GM18508 (cell line): ENCODE data around the gene PPARA.

Source experiments
- ATAC-seq: cut with Tn5 transposase; IDR thresholded peaks from one replicate; pipeline ENCODE4 v1.9.1; 2021; ENCODE audit warnings: moderate number of reproducible peaks; ENCODE audit not compliant: insufficient read depth, unreplicated experiment

The PPARA gene

DNA sequence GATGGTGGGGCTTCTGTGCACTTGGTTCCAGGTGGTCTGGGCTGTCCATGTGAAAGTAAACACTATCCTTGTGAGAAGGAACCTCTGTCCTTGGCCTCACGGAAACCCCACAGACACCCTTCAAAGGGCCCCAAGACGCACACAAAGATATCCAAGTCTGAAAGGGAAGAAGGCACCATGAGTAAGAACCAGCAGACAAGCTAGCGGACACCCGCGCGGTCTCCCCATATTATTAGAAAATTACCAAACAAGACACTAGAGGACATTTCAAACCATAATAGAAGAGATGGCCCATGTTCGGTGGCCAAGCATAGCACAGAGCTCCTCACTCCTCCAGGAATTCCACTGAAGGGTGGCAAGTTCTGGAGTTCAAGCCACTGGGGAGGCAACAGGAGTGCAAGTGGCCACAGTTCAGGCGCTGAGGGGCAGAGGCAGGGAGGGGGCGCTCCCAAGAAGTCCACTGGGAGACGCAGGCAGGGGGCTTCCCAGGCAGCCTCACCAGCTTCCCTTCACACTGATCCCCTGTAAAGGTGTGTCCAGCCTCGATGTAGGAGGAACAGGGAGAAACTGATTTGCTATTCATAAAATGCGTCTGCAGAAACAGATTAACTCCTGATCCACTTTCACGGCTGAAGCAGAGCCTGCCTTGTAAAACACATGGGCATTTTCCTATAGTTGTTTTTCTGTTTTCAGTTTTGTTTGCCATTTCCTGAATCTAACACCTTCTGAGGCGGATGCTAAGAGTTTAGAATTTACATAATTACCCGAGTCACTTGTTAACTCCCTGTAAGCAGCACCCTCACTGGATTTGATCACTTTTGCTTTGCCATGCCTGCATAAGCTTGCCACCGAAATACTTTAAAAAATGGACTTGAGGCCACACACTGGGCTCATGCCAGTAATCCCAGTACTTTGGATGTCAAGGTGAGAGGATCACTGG, 9.1 kb upstream of the PPARA start:
- no peak for ATAC-seq

DNA sequence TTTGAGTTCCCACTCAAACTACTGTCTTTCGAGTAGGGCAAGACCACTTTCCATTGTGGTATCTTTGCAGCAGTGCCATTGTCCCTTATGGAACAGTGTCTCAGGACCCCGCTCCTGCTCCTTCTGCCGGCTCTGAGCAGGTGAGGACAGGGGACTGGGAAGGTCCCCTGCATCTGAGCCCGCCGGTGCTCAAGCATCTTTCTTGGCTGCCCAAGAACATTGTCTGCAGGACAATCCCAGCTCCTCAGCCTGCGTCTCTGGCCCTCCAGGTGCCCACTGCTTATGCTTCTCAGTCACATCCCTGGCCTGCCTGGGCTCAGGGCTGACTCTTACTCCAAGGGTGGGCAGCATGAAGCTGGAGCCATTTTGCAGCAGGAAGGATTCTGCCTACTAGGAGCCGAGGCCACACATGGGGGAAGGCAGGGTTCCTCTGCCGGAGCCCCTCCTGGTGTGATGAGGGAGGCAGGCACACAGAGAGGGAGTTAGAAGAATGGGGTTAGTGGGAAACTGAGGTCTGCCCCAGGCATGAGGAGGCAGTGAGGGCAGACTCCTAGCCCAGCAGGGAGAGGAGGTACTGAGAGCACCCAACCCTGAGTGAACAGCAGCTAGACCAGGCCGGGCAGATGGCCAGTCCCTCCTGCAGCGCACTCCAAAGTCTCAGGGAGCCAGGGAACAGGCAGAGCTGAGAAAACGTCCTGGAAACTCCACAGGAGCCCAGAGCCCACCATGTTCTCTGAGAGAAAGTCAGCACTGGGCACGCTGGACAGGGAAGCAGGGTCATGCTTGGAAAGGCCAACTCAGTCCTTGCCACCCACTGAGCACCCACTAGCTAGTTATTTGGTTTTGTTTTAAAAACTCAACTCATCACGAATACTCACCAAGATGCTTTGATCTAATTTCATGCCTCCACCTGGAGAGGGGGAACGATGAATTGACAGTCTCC, 7.5 kb upstream of the PPARA start:
- ATAC-seq, result no peak

DNA sequence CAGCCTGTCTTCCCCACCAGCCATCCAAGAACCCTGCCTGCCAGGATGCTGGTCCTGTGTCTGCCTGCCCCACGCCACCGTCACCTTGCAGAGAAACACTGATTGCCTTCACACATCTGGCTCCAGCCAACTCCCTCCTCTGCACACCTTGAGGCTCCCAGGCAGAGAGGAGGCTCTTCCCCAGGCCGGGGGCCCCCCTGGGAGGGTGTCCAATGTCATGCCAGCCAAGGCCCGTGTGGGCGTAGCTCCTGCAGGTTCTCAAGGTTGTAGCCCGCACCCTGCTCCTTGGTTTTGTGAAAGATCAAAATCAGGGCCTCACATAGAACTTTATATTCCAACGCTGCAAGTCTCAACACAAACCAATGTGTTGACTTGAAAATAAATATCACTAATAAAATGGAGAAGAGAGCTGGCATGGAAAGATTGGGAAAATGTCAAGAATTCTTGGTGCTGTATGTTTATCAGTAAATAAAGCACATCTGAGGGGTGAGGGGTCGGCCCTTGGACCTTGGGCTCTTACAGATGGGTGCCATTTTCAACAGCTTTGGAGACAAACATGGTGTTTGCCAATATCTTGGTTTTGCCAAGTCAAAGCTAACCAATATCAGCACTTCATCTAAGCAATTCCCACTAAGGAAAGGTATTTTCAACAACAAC, 6.7 kb upstream of the PPARA start:
- ATAC-seq, result no peak

DNA sequence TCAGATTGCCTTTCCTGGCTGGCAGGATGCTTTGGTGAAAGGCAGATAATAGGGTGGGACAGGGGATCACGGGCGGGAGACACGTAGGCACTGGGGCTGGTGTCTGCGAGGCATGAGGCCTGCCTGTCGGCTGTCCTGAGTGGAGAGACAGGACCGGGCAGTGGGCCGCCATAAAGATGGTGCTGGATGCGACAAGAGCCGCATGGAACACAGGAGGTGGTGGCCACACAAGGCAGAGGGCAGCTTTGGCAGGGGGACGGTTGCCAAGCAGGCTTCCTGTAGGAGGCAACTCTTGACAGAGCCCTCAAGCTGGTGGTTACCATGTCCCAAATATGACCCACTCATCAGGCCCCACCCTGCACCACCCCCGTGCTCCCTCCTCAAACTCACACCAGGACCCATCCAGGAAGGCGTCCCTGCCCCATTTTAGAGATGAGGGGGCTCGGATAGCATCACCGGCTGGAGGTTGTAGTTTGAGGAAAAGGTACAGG, 4.9 kb upstream of the PPARA start:
- no peak for ATAC-seq

DNA sequence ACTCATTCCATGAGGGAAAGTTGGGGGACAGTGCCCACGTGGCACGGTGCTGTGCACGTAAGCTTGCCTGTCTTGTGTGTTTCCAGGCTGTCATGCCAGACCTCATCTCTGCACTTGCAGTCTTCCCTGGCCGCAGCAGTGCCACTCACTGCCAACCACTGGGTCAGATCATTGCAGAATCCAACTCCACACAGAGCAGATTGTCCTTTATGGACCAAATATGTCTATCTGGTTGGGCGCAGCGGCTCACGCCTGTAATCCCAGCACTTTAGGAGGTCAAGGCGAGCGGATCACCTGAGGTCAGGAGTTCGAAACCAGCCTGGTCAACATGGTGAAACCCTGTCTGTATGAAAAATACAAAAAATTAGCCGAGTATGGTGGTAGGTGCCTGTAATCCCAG, 4.4 kb upstream of the PPARA start:
- no peak for ATAC-seq

DNA sequence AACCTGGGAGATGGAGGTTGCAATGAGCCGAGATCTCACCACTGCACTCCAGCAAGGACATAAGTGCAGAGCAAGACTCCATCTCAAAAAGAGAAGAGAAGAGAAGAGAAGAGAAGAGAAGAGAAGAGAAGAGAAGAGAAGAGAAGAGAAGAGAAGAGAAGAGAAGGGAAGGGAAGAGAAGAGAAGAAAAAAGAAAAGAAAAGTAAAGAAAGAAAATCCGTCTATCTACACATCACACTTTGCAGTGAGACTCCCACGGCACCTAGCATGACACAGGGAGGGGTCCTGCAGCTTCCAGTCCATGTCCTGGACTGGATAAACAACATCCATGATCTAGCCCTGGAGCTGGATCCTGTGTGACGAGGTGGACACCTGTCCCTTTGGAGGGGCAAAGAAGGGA, 4.0 kb upstream of the PPARA start:
- ATAC-seq, result no peak

DNA sequence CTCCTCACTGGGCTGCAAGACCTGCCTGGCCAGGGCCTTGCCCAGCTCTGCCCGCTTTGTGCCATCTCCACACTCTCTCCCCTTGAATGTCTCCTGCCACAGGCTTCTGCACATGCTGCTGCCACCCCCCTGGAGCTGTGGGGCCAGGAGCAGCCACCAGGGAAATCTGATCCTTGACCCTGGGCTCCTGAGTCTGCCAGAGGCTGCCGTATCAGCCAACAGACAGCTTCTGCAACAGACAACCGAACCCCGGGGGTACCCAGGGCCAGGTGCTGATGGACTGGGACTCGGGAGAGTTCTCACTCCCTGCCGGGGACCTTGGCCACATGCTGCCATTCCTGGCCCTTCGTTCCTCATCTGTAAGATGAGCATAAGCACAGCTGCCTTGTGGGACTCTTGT, 3.3 kb upstream of the PPARA start:
- no peak for ATAC-seq

DNA sequence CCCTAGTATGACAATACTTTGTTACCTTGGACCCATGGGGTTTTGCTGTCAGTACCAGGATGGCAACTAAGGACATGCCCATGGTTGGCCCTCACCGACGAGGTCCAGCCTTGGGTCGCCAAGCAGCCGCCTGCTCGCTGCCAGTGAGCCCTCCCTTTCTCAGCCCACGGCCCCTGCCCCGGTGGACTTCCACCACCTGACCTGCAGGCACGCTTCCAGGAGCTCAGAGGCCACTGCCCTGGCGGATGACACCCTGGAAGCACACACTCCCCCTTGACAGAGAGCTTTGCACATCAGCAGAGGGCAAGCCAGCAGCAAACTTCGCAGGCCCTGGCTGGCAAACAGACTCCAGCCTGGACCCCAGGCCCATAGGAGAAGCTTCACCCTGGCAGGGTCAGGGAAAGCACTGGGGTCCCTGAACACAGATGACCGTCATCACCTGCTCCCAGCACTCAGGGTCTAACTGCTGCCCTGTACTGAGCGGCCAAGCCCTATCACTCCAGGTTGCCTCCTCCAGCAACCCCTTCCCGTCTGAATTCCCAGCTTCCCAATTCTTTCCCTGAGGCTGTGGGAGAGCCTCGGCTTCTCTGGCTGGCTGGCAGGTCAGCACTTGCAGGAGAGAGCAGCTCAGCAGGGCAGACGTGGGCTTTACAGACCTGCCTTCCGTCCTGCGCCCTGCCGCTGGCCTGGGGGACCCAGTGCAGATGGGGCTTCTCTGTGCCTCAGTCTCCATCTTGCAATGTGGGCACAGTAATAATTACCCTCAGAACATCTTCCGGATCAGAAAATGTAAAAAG, 2.7 kb upstream of the PPARA start:
- no peak for ATAC-seq

DNA sequence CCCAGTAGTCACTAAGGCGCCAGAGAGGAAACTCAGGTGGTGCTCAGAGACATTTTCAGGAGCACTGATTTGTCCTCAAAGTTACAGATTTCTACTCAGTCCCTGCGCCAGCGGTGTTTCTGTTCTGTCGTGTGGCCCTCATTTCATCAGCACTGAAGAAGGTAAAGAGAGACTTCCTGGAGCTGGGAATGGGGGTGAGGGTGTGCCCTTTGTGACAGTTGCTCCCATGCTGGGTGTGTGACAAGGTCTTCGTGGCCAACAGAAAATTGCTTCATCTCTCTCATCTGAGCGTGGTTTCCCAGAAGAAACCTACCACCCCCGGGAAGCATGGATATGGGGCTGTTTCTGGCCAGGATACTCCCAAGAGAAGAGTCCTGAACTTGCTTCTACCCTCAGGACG, 2.0 kb upstream of the PPARA start:
- ATAC-seq, result no peak

DNA sequence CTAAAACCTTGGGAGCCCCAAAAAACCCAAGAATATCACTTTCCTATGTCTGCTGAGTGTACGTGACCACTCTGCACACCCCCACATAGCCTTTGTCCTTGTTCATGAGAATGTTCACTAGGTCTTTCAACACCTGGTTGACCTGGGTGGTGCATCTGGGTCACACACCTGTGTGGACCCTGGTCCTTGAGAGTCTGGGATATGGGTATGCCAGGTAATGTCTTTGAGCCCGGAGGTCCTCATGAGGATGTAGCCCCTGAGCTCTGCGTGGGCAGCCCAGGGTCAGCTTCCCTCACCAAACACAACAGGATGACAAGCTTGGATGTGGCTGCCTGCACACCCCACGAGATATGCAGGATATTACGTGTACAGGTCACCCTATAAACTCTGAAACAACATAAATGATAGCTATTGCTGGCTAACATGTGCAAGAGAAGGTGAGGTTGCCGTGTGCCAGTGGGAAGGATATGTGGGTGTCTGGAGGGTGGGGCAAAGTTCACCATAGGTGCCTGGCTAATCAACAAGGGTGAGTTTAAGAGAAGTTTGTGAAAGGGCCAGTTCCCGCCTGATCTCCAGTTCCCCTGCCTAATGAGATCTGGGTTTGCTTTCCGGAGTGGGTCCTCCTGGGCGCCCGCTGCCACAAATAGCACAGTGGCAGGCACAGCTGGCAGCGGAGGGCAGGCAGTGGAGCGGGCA, 1.4 kb upstream of the PPARA start:
- ATAC-seq, result no peak

DNA sequence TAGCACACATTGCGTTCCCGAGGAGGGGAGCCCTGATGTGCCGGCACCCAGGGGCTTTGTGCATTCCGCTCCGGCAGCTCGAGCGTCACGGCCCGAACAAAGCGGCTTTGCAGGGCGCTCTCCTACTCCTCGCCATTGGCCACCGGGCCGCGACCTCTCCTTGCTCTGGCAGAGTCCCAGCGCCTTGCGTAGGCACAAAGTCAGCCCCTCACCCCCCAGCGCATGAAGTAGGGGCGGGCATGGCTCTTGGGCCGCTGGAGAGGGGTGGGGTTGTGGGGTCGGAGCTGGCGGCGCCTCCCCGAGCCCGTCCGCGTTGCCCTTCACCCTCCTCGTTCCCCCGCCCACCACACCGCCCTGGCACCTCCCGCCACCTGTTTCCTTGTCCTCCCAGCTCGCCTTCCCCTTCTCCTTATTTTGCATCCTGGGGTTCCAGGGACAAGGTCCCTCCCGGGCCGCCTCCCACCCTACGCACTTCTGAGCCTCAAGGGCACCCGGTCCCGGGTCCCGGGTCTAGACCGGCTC, 753 bp upstream of the PPARA start:
- no peak for ATAC-seq

DNA sequence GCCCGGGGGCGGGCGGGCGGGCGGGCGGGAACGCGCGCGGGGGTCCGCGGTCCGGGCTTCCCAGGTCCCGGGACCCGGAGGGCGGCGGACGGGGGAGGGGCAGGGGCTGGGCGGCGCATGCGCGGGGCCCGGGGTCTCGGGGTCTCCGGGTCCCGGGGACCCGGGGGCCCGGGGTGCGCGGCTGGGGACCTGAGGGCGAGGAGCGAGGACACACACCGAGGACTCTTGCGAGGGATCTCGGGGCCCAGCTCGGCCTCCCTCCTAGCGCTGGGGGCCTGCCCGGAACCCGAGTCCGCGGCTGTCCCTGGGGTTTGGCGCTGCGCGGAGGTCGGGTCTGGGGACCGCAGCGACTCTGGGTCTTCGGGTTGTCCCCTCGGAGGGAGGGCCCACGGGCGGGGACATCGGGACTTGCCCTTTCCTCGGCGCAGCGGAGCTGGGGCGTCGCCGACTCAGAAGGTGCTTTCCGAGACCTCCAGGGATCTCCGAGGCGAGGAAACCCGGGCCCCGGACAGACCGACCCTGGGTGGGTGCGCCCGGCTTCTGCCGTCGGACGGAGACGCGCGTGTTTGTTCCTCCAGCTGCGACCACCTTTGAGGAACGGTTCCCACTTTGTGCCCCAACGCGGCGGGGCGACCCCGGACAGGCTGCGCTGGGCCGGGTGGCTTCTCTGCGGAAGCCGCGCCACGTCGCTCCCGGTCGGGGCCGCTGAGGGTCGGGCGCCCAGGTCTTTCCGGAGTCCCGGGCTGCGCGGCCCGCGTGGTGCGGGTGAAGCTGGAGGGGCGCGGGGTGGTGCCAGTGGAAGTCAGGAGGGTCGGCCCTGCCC, 540 bp downstream of the PPARA start:
- no peak for ATAC-seq

DNA sequence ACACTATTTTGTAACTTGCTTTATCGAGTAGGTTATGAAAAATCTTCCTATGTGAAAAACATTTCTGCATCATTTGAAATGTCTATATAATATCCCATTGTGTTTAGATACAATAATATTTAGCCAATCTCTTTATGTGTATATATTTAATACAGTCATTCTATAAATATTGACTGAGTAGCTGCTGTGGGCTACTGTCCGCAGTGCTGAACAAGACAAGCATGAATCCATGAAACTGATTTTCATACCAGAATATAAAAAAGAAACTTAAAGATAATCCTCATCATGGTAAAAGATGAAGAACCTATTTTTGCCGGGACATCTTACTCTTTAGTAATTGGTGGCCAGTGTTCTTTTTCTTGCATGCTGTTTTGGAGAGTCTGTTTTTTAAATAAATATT, 3.6 kb downstream of the PPARA start:
- no peak for ATAC-seq

DNA sequence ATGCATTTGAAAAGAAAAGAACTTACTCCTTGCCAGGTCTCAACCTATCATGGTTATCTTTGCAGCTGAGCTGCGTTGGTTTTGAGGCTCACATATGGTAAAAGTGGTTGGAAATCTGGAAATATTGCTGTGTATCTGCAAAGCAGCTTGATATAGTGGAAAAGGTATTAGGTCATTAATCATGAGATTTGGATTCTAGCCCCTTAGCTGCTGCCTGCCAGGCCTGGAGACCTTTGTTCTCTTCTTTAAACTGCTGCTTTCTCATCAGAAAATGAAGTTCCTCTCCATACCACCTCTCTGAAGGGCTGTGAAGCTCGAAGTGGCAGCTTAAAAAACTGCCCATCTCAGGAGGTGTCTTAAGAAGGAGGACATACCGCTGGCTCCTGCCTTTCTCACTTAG, 5.7 kb downstream of the PPARA start:
- no peak for ATAC-seq

DNA sequence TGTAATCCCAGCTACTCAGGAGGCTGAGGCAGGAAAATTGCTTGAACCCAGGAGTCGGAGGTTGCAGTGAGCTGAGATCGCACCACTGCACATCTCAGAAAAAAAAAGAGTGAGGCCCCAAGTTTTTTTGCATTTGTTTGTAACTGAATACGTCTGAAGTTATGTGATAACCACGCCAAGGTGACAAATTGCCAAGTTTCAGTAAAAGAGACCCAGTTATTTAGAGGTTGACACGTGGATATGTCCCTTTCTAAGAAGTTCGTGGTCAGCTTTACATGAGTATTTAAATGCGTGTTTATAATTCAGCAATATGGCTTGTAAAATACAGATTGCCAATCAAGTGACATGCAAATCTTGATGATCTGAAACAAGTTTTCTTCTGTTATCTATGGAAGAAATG, 8.0 kb downstream of the PPARA start:
- no peak for ATAC-seq

DNA sequence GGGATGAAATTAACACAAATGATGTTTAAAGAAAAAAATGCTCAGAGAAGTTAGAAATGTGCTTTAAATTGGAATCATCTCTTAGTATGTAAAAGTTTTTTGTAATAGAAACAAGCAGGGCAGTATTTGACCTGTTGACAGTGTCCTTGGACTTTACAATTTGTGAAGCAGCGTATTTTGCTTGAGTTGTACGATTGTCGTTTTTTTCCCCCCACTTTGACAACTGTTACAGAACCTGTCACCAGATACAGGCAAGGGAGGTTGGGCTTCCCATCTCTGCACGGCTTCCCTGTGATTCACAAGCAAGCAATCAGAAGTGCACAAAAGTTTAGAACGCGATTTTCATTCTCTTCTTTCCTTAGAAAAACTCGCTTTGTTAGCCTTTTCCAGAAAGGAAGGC, 8.9 kb downstream of the PPARA start:
- ATAC-seq, result no peak

DNA sequence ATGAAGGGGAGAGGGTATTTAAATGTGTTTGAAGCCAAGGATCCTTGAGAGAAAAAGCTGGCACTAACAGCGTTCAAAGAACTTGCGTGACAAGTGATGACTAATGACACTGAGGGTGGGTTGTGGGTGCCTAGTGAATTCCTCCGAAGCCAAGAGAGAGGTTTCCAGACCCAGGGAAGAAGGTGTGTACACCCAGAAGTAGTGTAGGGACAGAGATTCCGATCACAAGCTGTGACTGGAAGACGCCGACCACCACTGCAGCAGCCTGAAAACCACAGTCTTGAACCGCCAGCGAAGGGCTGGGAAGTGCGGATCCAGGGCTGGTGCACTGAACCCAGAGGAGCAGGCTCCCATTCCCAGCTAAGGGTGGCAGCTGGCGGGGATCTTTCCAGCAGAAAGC, 9.5 kb downstream of the PPARA start:
- no peak for ATAC-seq

DNA sequence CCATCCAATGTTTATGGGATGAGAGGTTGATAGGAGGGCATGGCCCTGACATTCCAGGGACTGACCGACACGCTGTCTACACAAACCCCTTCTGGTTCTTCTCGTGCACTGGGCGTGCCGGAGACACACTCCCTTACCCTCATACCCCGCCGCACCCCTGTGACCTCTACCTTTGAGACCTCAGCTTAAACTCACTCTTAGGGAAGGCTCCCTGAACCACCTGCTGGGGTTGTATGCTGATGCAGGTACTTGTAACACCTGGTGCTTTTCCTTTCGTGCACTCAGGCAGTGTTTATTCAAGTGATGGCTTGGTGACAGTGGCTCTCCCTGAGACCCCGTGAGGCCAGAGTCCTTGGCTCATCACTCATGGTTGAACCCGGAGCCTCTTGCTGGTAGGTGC, 12.0 kb downstream of the PPARA start:
- no peak for ATAC-seq
